ENCODE data around the gene BRIX1.
"Not testable (repeated sequence)": the region's sequence is repeated elsewhere in the genome, so short reads cannot be mapped to it uniquely, and the experiment has no call there.

The BRIX1 gene

DNA sequence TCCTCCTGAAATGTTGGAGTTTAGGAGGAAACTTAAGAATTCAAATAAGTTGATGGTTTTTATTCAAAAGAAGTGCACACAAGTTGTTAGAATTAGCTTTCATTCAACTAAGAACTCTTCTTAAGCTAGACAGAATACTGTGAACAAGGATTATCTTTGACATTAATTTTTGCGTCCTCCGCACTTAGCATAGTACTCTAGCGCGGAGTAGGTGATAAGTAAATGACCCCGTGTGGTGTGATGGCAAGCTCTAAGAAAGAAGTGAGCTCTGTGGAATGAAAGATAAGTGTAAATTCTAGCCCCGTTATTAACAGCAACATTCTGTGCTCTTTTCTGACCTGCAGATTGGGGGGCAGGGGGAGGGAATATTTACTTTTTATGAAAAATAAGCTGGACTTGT lies 1.0 kb downstream of the BRIX1 start:
- DNase-seq, result no peak

DNA sequence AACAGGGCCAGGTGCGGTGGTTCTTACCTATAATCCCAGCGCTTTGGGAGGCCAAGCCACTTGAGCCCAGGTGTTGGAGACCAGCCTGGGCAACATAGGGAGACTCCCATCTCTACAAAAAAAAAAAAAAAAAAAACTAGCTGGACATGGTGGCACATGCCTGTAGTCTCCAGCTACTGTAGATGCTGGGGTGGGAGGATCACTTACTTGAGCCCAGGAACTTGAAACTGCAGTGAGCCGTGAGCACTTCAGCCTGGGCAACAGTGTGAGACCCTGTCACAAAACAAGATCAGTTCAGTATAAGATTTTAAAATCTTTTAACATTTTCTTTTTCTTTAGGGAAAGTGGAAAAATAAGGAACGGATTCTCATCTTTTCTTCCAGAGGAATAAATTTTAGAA lies 2.5 kb downstream of the BRIX1 start:
- DNase-seq, result no peak

DNA sequence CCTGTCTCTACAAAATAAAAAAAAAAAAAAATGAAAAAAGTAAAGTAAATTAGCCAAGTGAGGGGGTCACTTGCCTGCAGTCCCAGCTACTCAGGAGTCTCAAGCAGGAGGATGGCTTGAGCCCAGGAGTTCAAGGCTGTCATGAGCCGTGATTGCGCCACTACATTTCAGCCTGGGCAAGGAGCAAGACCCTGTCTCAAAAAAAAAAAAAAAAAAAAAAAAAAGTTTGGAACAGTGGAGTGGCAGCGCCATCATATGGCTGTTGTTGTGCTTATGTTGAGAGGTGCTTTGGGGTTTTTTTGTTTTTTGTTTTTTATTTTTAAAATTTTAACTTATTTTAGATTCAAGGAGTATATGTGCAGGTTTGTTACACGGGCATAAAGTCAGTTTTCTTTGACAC lies 3.6 kb downstream of the BRIX1 start:
- DNase-seq, result no peak

DNA sequence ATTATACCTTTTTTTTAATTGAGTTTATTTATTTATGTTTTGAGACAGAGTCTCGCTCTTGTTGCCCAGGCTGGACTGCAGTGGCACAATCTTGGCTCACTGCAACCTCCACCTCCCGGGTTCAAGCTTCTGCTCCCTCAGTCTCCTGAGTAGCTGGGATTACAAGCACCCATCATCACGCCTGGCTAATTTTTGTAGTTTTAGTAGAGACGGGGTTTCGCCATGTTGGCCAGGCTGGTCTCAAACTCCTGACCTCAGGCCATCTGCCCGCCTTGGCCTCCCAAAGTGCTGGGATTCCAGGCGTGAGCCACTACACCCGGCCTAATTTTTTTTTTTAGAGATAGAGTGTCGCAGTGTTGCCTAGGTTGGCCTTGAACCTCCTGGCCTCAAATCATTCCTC lies 7.7 kb downstream of the BRIX1 start:
- not testable (repeated sequence) for DNase-seq

DNA sequence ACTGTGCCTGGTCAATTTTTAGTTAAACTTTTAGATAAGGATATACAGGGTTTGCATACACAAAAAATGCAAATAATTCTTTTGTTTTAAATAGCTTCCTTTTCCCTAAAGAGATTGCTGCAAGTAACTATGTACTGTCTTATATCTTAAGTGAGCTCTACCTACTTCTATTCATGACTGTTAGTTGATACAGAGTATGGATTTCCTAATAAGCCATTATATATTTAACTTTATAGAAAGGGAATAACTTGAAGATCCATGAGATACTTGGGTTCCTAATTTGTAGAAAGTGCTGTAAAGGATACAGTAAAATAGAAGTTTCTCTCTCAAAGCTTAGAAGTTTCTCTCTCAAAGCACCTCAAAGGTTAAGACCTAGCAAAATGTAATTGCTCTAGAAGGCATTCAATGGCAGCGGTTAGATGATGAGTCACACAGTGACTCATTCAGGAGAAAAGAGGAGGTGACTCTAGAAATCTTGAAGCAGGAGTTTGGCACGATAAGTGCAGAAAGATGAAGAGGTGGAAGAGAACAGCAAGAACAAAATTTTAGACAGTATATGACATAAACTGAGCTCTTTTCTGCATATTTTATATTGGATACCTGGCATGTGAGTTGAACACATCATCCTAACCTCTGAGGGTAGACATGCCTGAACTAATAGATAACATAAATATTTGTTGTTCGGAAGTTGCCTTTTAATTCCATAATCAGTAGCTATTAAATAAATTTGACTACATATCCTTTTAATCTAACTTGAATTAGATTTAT lies 8.4 kb downstream of the BRIX1 start:
- DNase-seq, result no peak

DNA sequence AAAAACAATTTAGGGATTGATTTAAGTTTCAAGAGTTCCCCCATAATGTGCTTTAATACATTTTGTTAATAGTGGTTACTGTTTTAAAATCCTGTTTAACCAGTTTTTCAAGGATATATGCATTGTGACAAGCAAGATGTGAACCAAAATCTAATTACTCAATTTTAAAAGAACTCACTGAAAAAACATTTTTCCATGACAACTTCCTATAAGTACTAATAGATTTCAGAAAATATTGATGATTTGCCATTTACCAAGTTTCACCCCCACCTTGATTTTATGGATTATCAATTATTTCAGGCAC lies 8.9 kb downstream of the BRIX1 start:
- no peak for DNase-seq

DNA sequence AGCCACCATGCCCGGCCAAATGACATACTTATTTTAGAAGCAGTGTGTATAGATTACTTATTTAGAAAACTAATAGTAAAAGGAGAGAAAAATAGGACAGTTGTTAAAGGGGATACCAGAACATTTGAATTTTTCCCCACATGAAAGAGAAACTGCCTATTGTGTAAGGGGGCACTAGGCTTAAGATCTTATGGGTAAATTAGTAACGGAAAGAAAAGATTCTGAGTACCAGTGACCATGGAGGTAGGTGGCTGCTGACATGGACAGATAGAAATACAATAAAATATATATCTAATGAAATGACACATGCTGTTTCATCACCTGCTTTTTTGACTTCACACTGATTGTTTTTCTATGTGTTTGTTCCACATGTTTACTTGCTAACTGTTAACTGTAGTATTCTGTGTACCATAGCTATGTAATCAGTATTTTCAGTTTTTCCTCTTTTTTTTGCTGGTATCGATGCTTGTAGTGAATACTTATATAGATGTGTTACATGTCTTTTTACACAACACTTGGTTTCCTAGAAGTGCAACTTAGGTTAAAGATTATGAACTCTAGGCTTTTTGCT lies 10.9 kb downstream of the BRIX1 start:
- DNase-seq, result no peak

DNA sequence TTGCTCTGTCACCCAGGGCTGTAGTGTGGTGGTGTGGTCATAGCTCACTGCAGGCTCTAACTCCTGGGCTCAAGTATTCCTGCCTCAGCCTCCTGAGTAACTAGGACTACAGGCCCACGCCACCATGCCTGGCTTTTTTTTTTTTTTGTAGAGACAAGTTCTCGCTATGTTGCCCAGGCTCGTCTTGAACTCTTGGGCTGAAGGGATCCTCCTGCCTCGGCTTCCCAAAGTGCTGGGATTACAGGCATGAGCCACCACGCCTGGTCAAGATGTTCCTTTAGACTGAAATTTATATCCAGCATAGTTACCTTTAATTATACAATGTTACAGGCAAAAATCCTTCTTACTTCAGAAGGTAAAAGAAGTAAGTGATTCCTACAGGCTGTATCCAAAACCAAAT lies 12.3 kb downstream of the BRIX1 start:
- no peak for DNase-seq

DNA sequence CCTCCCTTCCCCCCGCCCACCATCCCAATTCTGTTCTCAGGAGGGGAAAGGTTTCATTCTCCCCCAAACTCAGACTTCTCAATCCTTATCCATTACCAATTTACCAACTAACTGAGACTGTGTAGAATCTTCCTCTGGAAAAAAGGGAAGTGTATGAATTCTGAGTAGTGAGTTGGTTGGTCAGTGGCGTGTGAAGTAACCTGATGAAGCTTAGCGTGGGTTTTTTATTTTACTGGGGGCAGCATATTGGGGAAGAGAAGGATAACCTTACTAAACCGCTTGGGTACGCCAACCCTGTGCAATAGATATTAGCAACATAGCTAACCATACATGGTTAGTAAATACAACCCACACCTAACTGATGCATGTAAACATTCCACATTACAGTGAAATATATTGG lies 12.8 kb downstream of the BRIX1 start:
- DNase-seq, result no peak

DNA sequence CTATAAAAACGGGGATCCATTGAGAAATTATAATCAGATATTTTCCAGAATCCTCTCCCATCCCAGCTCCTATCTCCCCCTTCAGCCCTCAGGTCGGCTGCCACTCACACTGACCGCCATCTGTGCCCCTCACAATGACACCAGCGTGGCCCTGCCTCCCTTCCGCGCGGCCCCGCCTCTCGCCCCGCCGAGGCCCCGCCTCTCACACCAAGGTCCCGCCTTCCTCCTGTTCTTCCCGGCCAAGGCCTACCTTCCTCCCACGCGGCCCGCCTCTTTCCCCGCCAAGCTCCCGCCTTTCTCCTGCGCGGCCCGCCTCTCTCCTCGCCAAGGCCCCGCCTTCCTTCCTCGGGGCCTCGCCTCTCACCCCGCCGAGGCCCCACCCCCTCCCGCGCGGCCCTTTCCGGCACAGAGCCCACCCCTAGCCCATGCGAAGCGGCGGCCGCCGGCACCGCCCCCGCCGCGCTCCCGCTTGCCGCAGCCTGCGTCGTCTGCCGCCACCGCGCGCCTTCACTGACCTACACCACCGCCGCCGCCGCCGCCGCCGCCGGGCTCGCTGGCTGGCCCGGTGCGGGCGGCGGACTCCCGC lies 13.7 kb downstream of the BRIX1 start, which contains the start of gene DNAJC21:
Gene DNAJC21, plus strand, starts transcription at position 426 of the 586 bp plus-strand sequence. CDS start 261 bp downstream, outside the sequence.
- peak; percentile 99 for DNase-seq

DNA sequence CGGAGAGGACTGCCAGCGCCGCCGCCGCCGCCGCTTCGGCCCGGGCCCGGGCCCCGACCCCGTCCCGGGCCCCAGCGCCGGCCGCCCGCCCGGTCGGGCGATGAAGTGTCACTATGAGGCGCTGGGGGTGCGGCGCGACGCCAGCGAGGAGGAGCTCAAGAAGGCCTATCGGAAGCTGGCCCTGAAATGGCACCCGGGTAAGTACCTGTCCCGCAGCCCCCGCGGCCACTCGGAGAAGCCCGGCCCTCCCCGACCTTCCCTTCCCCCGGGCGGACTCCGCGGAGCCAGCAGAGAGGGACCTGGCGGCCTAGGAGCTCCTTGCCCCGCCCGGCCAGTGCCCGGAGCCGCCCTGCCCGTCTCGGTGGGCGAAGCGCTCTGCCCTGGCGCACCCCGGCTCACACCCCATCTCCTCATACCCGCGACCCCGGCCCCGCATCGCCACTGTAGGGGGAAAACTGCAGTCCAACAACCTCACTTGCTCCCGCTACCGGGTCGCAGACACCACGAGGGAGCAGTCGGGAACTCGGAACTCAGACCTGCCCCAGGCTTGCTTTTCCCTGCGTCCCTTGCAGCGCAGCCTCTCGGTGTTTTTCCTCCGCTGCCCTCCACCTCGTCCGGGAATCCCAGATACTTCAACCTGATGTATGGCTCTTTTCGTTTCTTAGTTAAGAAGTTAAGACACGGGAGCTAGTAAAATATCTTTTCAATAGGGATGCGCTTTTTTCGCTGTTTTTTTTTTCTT lies 14.4 kb downstream of the BRIX1 start:
- peak; percentile 90 for DNase-seq

DNA sequence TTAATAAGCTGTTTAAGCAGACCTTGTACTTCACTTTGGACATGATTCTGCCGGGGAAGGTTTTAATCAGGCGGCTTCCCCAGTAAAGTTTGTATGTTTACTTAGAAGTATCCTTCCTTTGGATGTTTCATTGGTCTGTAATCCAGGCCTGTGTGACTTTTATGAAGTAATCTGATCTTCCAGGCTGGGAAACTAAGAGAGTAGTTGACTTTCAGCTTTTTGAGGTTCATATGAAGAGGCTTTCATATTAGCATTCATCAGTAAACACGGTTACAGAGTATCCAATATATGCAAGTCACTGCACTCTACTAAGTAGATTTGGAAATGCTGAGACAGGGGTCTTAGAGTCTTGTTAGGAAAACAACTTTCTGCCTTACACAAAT lies 14.9 kb downstream of the BRIX1 start:
- no peak for DNase-seq

DNA sequence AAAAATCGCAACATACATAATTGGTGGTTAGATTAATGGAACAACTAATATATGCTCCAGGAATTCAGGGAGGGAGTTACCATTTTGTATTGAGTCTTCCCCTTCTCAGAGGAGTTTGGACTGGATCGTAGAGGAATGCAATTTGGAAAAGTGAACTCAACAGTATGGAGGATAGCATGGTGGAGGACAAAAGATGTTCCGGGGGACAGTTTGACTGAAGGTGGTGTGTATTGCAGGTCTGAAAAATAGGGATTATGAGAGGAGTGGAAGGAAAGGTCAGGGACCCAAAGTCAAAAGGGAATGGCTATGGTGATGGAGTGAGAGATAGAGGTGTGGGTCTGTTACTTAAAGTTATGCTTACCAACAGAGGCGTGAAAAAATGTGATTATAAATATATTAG lies 15.4 kb downstream of the BRIX1 start:
- DNase-seq, result no peak

DNA sequence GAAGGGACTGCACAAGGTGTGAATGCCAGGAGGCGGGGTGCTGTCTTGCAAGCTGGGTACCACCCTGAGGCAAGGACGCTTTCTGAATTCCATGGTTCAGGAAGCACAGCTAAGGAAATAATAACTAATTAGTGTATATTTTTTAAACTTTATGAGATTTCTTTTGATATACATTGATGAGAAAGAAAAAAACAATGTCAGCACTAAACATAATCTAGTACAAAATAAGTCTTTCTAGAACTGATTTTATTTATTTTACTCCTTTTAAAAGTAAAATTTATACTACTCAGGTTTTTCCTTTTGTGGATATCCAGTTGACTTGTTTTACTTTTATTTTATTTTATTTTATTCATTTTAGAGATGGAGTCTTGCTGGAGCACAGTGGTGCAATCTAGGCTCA lies 17.4 kb downstream of the BRIX1 start:
- no peak for DNase-seq

DNA sequence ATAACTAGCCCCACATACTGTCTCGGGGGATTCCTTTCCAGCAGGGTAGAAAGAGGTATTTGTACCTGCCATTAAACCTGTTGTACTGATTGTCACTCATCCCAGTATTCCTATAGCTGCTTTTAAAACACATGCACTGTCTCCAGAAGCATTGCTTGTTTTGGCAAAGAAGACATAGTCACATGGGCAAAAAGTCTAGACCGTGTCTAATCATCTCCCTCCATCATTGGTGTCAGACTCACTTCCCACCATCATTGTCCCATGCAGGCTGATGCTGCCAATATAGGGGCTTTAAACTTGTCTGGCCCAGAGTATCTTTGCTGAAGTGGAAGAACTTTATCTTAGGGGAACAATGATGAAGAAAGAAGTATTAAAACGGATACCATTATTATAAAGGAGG lies 26.4 kb downstream of the BRIX1 start:
- no peak for DNase-seq

DNA sequence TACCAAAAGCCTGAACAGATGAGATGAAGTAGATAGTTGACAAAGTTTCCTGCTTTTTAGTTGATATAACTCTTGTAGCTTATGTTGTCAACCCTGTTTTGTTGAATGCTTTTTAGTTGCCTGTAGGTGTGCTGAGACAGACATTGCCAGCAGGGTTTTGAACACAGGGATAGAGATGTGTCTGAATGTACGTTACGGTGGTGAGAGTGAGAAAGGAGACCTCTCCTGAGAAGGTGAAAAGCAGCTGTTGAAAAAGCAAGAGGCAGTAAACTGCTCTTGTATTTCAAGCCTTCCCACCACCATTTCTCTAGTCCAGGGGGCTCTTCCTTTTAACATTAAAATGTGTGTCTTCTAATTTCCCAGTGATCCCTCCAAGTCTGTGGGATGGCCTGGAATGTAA lies 28.5 kb downstream of the BRIX1 start:
- DNase-seq, result no peak

DNA sequence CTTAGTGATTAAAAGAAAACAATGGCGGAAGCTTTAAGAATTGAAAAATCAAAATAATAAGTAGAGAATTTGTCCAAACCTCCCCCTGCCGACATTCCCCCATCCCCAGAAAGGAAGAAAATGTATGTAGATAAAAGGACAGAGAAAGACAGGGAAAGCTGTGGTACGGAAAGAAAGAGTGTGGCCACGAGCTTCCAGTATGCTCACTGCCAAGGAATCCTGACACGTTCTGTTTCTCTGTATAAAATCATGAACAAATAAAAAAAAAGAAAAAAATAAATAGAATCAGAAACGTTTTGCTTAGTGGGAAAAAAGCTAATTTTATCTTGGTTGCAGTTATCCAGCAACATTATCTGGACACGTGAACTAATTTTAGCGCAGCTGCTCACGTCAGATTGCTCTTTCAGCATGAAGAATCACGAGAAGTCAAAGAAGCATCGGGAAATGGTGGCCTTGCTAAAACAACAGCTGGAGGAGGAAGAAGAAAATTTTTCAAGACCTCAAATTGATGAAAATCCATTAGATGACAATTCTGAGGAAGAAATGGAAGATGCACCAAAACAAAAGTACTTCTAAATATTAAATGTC lies 29.0 kb downstream of the BRIX1 start:
- no peak for DNase-seq

DNA sequence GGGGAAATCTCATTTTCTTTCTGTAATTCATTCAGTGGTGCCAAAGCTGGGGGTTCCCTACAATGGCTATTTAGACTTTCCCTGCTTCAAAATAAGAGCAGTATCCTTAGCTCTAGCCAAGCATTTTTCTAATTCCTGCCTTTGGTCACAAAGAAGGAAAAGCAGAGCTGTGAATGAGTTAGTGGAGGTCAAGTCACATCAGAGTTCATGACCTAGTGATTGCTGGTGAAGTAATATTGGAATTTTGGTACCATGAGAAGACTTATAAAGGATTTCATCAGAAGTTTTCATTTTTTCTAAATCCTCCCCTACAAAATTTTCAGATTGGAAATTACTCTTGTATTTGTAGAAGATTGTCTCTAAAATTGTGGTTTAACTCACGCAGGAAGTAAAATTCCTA lies 41.8 kb downstream of the BRIX1 start:
- DNase-seq, result no peak

DNA sequence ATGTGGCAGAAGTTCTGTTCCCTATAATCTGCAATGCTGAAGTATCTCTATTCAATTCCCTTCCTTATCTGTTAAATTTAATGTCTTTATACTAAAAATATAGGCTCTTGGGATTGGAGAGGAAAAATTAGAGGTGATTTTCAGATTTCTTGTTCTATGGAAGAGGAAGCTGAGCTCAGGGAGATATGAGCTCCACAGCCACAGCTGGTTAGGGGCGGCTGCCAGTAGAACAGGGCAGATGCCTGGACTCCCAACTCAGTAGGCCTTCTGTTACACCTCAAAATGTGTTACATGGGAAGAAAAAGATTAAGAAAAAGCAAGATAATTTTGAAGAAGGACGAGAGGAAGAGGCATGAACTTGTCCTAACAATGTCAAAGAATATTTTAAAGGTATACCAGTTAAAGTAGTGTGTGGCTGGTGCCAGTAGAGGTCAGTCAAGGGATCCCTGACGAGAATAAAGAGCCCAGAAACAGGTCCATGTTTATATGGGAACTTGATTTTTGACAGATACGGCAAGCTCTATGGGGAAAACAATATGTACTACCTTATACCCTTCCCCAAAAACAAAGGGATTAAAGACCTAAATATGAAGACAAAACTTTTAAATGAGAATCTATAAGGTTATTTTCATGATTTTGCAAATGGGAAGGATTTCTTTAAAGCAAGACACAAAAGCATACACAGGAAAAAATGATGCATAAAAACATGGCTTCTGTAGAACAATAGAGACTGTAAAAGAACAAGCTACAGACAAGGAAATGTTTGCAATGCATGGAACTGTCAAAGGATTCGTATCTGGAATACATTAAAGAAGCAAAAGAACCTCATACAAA lies 42.6 kb downstream of the BRIX1 start:
- DNase-seq, result no peak

DNA sequence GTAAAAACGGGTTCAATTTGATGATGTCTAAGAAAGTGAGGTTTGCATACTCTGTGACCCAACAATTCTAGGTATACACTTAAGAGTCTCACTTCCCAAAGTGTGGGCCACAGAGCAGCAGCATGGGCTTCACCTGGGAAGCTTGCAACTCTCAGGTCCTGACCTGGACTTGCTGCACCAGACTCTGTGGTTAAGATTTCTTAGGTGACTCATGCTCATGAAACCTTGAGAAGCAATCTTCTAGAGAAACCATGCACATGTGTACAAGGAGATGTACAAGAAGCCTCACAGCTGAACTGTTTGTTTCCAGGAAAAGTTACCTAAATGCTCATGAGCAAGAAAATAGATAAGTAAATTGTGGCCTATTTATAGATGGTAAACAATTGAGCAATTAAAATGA lies 43.8 kb downstream of the BRIX1 start:
- DNase-seq, result no peak

DNA sequence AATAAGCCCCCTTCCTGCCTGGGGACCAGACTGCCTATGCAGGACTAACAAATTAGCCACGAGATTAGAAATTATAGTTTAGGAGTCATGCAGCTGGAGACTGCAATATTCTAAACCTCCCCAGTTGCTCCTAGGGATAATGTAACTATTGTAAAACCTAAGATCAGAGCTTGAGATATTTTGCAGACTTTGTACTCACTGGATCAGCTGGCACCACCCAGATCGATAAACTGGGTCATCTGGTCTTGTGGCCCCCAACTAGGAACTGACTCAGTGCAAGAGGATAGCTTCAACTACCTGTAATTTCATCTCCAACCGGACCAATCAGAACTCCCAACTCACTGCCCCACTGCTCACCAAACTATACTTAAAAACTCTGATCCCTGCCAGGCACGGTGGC lies 52.0 kb downstream of the BRIX1 start:
- DNase-seq, result no peak

DNA sequence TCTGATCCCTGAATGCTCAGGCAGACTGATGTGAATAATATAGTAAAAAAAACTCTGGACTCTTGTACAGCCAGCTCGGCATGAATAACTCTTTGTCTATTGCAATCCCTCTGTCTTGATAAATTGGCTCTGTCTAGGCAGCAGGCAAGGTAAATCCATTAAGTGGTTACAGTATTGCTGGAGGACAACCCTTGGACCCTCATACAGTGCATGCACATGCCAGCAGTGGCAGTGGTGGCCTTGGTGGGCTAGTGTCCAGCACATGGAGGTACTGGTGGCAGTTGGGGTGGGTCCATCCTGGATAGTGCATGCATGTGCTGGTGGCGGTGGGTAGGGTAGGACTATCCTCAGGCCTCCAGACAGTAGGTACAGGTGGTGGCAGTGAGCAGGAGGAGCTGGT lies 52.7 kb downstream of the BRIX1 start:
- DNase-seq, result no peak

DNA sequence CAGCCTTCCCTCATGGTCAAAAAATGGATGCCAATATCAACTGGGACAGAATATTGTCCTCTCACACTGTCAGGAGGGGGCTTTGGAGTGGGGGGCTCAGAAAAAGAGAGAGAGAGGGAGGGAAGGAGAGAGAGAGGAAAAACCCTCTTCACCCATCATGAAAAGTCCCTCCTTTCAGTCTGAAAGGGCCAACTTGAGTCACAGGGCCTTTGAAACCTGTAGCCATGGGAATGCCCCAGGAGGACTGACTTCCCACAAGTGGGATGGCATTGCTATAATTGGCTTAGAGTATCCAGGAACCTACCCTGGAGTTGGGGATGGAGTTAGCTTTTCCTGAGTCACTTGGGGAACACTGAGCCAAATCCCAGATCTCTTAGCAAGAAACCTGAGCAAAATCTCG lies 55.0 kb downstream of the BRIX1 start:
- no peak for DNase-seq

Data from left hindlimb (tissue), 1 donor.